ENCODE measurements around the gene BRD4.

Gene BRD4

DNA sequence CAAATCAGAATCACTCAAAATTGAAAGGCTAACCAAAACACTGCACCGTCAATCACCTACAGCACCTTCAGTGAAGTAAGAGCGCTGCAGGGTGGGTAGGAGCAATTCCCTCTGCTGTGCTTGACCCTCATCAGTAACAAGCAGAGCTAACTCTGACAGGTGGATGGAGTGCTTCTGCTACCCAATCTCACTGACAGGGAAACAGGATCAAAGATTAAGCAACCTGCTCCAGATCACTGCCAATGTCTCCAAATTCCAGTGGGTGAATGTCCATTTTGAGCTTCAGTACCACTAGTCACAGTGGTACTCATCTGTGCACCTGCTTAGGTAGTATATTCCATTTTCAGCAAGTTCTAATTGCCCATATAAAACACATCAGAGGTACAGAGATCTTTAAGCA, 25.2 kb downstream of the BRD4 start:
- DNase-seq = no peak

DNA sequence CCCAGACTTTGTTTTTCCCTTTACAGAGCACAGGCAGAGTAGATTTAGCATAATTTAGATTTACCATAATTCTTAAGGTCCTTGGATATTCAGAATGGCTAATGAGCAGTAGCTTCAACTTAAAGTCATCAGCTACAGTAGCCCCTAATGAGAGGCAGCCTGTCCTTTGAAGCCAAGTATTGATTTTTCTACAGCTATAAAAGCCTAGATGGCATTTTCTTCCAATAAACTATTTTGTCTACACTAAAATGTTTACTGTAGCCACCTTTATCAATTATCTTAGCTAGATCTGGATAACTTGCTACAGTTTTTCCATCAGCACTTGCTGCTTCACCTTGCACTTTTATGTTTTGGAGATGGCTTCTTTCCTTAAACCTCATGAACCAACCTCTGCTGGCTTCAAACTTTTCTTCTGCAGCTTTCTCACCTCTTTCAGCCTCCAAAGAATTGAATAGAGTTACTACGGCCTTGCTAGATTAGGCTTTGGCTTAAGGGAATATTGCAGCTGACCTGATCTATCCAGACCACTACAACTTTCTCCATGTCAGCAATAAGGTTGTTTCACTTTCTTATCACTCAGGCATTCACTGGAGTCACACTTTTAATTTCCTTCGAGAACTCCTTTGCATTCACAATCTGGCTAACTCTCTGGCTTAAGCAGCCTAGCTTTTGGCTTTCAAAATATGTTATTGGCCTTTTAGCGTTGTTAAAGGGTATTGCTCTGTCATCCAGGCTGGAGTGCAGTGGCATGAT, 26.6 kb downstream of the BRD4 start:
- no peak for DNase-seq

DNA sequence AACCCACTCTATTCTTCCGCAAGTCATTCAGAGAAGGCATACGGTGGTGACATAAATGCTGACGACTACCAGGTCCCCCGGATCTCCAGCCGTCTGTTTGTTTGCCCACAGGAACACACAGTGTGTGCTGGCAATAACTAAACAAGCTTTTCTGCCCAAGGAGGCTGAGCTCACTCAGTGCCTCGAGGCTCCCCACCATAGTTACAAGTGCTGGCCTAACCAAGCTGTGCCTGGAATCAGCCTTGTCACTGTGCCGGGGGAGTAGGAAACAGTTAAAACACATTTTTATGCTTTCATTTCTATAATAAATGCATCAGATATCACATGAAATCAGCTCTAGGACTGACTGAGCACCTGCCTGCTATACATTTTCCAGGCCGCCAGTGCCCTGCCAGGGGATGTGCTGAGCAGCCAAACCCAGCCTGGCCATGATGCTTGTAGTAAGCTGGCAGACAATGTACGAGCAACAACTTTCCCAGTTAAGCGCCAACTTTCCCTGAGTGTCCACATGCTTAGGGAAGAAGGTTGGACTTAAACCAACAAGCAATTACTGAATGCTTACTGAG, 28.1 kb downstream of the BRD4 start:
- no peak for DNase-seq

DNA sequence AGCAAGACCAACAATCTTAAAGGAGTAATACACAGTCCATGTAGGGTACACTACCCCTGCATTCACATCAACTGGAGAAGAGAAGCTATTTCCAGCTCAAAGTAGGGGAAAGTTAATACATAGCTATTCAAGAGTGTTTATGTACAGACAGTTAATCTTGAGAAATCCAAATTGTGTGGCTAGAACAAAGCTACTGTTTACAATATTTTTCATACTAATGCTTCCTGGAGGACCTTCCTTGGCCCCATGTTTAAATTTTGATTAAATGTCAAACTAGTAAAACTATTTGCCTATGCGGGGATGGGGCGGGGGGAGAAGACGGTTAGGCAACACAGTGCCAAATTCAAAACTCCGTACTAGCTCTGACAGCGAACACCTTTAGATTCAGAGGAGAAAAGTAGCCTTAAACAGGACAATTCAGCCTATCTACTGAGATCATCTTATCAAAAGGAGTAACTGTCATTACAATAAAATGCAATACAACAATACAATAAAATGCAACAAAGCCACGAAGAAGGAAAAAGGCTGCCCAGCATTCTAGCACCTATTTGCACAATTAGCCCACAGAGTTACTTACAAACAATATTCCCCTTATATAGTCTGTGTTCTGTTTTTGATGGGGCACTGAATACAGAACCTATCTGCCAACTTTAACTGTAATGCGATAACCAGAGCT, 29.1 kb downstream of the BRD4 start:
- no peak for DNase-seq

DNA sequence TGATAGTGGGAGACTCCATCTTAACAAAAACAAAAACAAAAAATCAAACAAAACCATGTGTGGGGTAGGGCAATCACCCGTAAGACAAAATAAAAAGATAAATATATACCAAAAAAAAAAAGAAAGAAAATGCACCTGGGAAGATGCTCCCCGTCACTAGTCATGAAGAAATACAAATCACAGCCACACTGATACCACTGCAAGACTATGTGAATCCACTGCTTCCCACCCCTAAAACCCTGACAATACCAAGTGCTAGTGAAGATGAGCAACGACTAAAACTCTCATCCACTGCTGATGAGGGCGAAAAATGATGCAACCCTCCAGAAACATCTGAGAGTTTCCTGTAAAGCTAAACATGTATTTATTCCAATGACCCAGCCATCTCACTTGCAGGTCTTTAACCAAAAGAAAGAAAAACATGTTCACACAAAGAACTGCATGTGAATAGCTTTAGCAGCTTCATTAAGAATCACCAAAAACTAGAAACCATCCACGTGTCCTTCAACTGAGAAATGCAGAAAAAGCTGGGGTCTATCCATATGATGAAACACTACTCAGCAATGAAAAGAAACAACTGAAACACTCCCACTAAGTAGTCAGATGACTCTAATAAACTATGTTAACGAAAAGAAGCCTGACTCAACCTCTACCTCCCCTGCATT, 31.7 kb downstream of the BRD4 start:
- no peak for DNase-seq

DNA sequence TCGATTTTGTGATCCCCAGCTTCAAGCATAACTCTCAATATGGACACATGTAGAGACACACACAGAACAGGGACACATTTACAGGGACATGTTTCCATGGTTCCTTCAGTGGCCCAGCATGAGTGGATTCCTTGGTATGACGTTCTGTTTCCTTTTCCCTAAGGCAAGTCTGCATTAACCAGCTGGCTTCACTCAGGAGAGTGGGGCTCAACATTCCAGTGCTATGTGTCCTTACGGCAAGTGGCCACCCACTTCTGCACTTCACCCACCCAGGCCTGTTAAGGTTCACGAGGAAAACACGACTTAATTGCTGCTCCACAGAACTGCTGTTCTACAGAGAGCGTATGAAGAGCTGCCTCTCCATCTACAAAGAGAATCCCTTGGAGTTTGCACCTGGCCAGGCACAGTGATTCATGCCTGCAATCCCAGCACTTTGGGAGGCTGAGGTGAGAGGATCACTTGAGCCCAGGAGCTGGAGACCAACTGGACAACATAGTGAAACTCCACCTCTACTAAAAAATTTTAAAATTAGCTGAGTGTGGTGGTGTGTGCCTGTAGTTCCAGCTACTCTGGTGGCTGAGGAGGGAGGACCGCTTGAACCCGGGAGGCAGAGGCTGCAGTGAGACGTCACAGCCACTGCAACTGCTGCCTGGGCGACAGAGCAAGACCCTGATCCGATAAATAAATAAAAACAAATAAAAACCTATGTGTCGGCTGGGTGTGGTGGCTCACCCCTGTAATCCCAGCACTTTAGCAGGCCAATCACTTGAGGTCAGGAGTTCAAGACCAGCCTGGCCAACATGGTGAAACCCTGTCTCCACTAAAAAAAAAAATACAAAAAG, 32.5 kb downstream of the BRD4 start:
- DNase-seq = no peak

DNA sequence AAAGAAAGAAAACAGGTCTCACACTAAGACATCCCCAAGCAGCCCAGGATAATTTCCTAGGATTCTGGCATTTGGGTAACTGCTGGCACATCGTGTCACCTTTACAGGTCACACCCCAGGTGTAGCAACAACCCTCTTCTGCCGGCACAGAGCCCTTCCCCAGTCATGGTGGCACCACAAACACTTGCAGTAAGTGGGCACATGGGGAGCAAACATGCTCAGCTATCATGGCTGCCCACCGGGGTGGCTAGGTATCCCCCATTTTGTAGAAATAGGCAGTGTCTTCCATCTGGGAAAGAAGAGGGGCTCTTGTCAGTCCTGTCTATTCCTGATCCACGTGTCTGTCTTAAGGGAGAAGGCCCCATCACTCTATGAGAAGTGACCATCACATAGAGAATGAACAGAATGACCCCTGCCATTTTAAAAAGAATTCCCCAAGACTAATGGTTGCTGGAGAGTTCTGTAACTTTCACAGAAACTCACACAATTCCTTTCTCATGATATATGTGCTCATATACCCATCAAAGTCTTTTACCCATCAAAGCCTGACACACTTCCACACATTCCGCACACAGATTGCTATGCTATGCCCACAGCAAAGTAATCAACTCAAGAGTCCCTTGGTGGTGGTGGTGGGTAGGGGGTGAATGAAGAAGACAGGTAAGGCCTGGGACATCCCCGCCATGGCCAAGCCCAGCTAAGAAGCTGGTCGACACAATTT, 33.3 kb downstream of the BRD4 start:
- no peak for DNase-seq

DNA sequence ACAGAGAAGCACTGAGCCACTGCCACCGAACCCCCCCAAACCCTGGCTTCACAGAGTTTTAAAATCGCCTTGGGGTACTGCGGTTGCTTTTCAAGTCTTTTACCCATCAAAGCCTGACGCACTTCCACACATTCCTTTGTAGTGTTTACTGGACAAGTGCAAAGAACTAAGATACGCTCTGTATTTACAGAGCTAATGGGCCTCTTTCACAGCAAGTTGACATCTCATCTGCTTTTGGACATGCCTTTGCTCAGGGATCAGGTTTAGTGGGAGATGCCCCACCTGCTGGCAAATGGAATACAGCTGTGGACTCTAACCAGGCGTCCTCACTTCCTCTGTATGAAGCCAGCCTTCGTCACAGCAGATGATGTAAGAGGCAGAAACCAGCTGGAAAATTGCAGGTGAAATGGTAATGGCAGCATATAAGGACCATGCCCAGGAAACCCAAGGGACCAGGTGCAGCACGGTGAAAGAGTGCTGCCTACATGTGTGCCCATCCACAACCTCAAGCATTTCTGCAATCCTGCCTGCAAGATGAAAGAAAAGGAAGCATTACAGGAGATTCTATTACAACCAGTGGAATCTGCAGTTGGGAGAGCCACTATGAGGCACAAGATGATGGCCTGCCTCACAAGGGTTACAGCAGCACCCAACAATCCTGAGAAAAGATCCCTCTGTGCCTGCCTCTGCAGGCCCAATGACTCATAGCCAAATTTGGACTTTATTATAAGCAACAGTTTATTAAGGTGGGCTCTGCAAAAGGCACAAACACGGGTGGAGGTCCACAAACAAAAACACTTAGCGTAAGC, 34.7 kb downstream of the BRD4 start:
- DNase-seq = peak; percentile 23

DNA sequence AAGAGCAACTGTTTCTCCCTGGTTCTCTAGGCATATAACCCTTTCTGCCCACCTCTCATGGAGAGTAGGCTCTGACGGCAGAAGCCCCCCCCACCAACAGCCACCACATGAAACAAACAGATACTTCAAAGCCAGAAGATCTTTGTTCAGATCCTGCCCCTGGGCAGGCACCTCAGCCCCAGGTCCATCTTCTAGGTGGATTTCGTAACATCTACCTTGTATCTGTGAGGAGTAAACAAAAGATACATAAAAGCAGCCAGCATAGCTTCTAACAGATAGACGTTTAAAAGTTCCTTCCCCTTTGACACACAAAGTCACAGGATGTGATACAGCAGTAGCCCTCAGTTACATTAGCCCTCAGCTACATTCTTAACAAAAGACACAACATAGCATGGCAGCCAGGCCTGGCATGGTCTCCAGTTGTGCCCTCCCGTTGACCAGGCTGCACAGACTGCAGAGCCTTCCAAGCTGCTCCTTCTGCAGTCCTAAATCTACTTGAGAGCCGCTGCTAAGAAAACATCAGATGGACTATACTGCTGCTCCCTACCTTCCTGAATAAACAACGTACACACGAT, 35.4 kb downstream of the BRD4 start:
- DNase-seq = no peak

DNA sequence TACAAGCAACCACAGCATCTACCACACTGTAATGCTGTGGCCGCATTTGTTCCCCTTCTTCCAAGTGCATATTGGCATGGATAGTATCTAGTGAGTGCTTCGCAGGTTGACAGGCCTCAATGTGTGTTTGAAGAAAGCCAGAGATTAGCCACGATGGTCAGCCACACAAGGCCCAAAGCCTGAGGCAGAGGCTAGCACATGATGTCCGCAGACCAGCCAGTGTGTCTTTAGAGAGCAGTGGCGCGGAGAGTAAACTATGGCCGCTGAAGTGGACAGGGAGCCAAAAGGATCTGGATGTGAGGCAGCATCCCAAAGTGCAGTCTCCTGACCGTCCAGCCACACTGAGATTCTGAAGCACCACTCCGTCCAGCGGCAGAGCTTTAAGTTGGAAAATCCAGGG, 36.0 kb downstream of the BRD4 start:
- no peak for DNase-seq

DNA sequence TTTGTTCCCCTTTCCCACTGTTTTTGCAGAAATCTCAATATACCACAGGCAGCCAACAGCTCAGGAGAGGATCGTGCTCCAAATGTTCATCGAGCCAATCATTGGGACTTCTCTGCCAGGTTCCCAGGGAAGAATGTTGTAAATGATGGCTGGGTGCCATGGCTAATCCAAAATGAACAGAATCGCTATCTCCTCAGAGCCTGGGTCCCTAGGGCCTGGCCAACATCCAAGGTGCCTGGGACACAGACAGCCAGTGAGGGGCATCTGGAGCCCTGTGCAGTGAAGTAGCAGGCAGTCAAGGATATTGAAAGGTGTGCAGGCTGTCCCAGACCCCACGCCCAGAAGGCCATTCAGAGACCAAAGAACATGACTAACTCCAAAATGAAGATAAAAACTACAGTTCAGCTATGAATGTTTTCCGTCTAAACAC, 37.8 kb downstream of the BRD4 start:
- DNase-seq = no peak

DNA sequence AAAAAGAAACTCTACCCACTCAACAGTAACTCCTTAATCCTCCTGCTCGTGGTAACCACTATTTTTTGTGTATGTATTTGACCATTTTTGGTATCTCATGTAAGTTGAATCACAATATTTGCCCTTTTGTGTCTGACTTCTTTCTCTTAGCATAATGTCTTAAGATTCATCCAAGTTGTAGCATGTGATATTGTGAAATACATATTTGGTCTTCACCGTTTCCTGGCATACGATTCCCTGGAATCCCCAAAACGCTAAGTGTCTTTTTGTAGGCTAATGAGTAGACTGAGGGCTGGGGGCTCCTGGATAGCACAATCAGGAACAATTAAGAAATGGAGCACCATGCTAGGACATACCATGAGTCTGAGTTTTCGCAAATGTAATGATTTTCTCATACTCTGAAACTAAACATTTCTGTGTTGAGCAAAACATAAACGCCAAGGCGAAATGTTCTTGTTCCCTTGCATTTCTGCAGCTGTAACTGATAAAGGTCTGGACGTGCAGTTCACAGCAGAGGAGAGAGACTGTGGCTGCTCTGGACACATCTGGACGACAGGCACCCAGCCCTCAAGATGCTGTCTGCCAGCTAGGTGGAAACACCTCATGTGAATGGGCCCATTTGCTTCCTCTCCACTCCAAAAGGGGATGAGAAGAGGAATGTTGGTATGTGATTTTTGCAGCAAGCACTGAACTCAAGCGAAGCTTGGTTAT, 38.4 kb downstream of the BRD4 start:
- DNase-seq = no peak

DNA sequence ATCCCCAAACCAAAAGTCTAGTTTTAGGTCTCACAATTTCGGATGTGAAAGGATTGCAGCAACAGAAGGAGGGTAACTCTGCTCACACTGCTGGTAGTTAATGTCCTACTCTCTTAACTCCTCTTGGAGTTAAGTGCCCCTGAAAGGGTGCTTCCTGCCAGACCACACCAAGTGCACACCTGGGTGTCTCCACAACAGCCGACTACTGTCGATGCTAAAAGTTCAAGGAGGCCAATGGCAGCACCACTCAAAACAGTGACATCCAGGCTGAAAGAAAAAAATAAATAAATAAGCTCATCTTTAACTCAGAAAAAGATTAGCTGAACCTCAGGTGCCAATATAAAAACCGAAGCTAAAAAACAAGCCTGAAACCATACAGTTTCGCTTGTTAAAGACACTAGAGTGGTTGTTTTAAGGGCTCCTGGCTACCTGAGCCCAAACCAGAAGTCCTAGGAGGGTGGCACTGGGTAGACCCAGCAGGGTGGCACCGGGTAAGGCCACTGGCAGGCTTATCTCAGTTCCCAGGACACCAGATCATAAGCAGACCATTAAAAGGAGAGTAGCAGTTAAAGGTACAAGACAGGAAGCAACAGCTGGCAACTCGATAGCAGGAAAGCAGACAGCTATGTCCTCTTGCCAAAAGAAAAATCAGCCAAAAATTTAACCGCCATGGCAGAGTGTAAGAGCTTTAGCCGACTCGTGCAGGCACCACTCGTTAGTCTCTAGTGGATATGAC, 39.3 kb downstream of the BRD4 start:
- no peak for DNase-seq

DNA sequence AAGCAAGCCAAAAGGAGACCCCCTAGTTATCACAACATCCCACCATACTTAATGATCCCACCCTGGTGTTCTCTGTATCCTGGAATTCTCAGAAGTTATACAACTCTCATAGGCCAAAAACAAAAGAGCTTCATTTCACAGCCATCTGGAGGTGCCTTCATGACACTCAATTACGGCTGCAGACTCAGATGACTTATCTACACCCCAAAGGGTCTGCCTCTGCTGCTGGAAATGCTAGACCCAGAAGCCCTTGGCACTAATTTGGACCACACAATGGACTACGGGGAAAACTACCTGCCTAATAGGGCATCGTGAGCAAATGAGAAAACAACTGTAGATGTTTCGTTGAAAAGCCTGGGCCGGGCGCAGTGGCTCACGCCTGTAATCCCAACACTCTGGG, 40.2 kb downstream of the BRD4 start:
- no peak for DNase-seq

DNA sequence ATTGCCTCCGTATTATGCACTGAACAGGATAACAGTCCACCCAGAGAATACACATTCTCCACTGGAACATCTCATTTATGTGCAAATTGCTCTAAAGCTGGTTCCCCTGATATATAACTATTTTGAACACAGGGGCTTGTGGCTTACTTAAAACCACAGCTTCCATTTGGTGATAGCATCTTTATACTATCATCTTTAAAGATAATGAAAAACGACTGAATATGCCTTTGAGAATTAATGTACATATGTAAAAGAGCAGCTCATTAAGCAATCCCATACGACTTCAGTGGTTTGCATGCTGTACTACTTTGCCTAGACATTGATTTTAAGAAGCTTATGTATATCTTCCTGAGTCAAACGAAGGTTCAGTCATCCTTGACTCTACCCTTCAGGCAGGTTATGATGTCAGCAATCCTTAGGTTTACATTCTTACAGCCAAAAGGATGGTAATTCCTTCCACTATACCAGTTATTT, 40.8 kb downstream of the BRD4 start:
- no peak for DNase-seq

DNA sequence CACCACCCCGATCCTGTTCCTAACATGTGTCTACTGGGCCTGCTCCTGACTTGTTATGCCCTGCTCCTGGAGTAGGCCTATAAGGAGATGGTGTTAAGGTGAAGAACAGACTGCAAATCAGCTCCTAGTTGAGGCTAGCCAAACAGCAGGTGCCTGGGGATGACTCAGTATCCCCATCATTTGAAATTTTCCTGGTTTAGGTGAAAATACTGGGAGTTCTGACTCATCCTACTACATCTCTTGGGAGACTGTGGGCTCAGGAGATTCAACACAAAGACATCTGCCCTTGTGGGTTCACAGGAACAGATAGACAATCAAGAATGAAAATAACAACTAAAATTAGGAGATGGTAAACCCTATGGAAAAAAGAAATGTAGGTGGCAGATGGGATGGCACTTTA, 41.2 kb downstream of the BRD4 start:
- no peak for DNase-seq

DNA sequence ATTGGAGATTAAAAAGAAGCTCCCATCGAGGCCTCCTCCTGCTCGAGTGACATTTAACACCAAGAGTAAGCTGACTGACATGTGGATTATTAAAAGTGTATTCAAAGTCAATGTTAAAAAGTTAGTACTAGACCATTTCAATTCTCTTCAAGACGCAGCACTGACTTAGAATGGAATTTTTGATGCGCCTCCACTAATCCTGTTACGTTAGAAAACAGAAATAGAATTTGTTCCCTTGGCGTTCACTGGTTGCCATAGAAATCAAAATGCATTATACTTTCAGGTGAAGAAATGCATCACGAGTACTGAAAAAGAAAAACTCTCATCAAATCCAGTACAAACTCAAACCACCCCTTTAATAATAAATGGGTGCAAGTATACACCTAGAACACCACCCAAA, 42.2 kb downstream of the BRD4 start:
- DNase-seq = no peak

DNA sequence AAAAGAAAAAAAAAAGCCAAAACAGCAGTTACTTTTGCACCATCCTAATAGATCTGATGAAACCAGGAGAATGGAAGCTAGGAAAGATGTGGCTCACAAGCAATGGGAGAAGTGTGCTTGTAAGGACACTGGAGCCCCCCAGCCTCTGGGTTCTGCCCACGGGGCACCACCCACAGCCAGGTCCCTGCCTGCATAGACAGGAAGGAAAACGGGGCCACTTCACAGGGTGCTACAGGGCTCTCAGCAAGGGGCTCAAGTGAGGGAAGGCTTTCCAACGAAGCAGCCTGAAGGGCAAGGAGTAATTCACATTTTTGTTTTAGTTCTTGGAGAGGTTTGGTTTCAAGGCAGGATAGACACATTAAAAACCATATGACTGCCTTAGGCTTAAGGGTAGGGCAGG, 42.7 kb downstream of the BRD4 start:
- no peak for DNase-seq
